ENCODE measurements around the gene CCDC88C.

CCDC88C gene

GRCh38 chr14:91396959-91397815, 20.4 kb downstream of the CCDC88C start:
- peak in 3 of 4 experiments; percentile 28 to 53 (median 34) for DNase-seq

DNA sequence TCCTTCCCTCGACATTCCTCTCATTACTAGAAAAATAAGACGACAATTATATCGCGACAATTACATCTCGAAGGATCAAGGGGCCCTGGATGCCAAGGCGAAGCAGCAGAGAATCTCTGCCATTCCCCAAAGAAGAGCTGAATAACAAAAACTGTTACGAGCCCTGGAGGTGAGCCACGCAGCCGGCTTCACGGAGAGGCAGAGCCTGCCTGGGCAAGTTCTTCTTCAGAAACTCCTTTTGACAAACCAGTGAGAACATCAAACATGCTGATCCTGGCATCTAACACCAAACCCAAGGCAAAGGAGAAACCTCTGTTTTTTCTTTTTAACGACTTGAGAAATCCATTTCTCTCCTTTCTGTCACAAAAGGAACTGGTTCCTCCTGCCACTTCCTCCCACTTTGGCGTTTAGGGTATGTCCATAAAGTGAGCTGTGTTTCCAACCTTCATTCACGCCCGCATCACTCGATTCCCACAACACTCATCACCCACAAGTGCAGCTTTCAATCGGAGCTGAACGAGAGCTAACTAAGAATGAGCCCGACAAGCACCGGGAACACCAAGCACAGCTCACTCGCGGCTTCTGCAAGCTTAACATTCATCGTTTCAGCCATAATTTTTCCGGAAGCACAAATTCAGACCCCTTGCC, 21.5 kb downstream of the CCDC88C start:
- DNase-seq = no peak

GRCh38 chr14:91395466-91395865, 22.2 kb downstream of the CCDC88C start:
- DNase-seq = no peak

DNA sequence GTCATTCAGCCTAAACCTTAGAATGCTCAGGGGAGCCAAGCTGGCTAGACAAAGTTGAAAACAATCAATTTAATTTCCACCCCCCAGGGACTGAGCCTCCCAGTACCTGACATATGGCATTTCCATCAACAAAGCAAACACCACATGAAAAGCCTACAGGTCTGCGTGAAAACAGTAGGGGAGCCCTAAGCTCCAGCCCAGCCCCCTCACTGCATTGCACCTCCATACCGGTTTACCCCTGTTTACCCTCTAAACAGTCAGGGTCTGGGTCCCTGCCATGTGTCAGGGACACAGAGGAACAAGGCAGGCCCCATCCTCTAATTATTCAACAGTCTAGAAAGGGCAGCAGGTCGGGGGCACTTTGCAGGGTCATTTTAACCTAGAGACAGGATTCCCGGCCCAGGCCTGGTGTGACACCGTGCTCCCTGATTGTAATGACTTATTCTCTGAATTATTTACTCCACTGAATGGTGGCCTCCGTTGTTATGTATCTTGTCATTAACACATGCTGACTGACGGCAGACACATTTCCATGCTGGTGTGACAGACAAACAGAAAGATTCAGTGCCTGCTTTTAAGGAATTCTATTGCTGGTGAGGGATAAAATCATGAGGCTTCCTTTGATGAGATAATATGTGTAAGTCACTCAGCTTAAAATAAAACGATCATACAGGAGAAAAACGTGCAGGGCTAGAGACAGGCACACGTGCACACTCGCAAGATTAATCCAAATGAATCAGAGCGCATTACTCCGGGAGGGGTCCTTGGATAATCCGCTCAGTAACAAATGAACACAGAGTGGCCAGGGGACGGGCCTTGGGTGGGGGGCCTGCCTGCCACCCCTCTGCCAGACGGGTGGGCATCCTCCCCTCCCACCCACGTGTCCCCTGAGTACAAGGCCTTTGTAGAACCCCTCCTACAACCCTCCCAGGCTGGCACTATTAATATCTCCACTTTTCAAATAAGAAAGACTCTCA, 23.2 kb downstream of the CCDC88C start:
- no peak for DNase-seq

DNA sequence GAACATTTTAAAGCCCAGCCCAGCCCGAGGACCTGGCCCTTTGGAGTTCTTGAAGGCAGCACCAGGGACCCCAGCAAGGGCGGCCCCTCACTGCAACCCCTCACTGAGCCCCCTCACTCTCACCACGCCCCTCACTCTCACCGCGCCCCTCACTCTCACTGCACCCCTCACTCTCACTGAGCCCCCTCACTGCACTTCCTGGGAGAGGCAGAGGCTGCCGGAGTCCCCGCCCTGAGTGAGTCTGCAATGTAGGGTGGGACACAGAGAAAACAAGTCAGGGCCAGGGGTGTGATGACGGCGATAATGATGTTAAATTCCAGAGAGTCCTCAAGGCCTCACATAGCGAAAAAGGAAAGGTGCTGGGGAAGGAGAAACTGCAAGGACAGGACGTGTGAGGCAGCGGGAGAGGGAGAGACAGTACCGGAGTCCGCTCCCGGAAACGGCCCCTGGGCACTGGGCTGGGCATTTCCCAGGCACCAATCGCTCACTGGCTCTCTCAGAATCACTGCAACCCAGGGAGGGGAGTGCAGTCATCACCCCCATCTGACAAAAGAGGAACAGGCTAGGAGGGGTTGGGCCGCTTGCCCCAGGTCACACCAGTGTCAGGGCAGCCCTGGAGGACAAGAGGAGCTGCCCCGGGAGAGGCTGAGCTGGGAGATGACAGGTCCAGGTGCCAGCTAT, 24.9 kb downstream of the CCDC88C start:
- no peak for DNase-seq

GRCh38 chr14:91390165-91390778, 27.3 kb downstream of the CCDC88C start:
- DNase-seq = no peak

DNA sequence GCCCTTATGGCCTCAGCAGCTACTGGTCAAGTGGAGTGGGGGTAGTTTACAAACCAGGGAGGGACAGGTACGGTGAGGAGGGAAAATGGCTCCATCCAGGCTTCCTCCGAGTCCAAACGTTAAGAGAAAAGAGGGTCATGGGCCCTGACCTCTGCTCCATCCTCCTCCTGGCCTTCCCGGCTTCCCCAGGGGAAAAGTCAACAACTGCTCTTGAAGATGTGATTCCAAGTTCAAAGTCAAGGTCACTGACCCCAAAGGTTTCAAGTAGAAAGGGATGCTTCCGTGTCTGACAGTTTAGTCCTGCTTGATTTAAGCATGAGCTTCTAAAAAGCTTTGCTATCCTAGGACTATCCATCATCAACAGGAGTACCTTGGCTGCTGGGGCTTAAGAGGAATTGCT, 28.5 kb downstream of the CCDC88C start:
- DNase-seq = no peak

- peak in 3 of 4 experiments; percentile 22 to 28 (median 26) for DNase-seq
Measured at GRCh38 chr14:91388551-91388975, 29.1 kb downstream of the CCDC88C start.

- DNase-seq = no peak
Measured at GRCh38 chr14:91387951-91388381, 29.7 kb downstream of the CCDC88C start.

- DNase-seq = no peak
Measured at GRCh38 chr14:91387169-91387835, 30.3 kb downstream of the CCDC88C start.

- DNase-seq = no peak
Measured at GRCh38 chr14:91385697-91386096, 31.9 kb downstream of the CCDC88C start.

DNA sequence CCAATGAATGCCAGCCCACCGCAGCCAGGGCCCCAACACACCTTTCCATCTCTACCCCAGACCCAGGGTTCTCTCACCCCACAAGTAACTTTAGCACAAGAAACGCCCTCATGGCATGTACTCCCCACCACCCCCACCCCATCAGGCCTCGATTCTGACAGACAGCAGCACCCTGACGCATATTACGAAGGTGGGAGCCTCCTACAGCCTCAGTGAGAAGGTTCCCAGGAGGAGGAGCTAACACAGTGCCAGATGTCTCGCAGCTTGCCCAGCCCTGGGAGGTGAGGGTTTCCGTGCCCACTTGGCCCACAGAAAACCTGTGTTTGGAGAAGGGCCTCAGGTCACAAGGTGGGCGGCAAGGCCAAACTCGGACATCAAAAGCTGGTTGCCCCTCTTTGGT, 32.4 kb downstream of the CCDC88C start:
- DNase-seq = no peak

- no peak for DNase-seq
Measured at GRCh38 chr14:91383439-91383838, 34.2 kb downstream of the CCDC88C start.

GRCh38 chr14:91381801-91382670, 35.6 kb downstream of the CCDC88C start:
- DNase-seq = no peak

DNA sequence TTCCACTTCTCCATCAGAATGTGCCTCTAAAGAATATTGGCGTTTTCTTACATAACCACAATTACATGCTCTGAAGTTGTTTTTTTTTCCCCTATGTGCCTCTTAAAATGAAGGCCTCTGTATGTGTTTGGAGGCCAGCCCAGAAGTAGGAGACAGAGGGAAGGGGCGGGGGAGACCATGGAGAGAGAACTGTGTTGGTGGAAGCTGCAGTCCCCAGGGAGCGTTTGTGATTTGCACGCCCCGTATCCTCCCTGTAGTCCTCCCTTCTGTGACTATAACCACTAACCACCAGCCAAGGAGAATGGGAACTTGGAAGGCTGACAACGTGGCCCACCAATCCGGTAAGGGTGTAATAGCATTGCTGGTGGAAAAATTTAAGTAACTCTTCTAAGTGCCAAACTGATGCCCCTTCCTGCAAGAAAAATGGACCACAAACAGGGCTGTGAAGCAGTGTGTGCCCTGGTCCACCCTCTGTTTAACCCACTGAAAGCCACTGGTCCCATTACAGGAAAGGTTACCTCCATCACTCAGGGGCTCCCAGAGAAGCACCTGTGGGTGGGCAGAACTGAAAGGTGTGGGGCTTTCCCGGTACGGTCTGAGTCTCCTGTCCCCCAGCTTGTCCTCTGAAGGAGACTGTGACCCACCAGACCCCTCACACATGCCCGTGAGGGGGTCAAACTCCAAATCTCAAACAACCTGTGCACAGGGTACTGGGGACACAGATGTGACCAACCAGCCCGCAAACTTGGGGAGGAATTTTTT, 36.8 kb downstream of the CCDC88C start:
- DNase-seq = no peak

DNA sequence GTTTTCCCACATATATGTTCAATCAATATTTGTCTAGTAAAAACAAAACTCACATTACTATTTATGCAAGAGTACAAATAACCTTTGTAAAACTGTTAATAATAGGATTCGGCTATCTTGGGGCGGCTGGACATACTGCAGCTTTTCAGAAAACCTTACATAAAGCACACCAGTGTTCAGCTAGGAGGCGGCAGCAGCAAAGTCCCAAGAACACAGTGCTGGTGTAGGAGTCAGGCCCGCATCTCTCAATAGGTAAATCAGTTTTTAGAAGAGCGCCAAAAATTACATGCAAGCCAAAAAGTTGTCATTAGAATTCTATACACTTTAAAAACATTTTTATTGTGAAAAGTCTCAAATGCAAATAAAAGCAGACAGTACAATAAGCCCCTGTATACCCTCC, 37.5 kb downstream of the CCDC88C start:
- no peak for DNase-seq

DNA sequence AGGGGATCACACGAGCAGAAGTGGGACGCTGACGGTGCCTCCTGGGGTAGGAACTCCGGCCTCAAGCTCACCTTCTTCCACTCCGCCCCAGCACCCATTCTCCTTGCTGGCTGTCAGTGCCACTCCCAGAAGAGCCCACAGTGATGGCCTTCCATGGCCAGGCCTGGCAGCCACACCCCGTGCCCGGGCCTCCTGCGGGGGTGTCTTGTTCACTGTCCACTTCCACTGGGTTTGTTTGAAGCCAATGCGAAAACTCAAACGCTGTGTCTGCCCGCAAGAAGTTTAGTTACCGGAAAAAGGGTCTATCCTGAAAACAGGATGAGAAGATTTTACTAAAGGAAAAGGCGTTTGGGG, 38.1 kb downstream of the CCDC88C start:
- DNase-seq = no peak

- DNase-seq = no peak
Measured at GRCh38 chr14:91378930-91379578, 38.6 kb downstream of the CCDC88C start.

Data from activated CD4-positive, CD25-positive, alpha-beta regulatory T cell (primary cell).